PC-9 (cell line): ENCODE data around the gene RBM18. TPM values are rescaled to one million over a fixed set of nuclear protein-coding genes. Genes with fewer than 3 reads are reported as not detected.

Experiments
- BruUV-seq: library from RNA; stranded (reverse); fragments of 400-500 nt; replicated peaks from 2 replicates; lab custom pipeline; 2021; lab: Mats Ljungman, UMichigan
- CTCF ChIA-PET: fragments of 300-600 bp; sonication (Branson Sonifier 250); formaldehyde crosslinking; loops from one replicate; lab custom pipeline; 2022; ENCODE audit warnings: antibody characterized with exemption; lab: Charles Lee
- POLR2A ChIA-PET: fragments of 300-600 bp; sonication (Branson Sonifier 250); formaldehyde crosslinking; loops from one replicate; lab custom pipeline; 2022; ENCODE audit warnings: antibody characterized with exemption; ENCODE audit not compliant: unreplicated experiment; lab: Charles Lee
- DNase-seq, 2 experiments: peaks; one replicate each; pipeline versions ENCODE4 v3.0.0 to v3.0.0-alpha.2; 2015 to 2022; ENCODE audit warnings: mixed read lengths in 1 of 2
- H2AFZ ChIP-seq: fragments of 200-600 bp; sonication (generic); 2 replicates; pipeline ENCODE4 v1.8.1; 2017; ENCODE audit warnings: antibody characterized with exemption
- H3F3A ChIP-seq: fragments of 200-600 bp; sonication (generic); 2 replicates; pipeline ENCODE4 v1.8.1; 2017; ENCODE audit warnings: antibody characterized with exemption, mild to moderate bottlenecking, low read depth; ENCODE audit not compliant: insufficient read depth
- H3K27ac ChIP-seq: fragments of 200-600 bp; sonication (generic); 2 replicates; pipeline ENCODE4 v1.6.1; 2016; ENCODE audit warnings: mixed run types
- H3K27me3 ChIP-seq: fragments of 200-600 bp; sonication (generic); 2 replicates; pipeline ENCODE4 v1.6.1; 2016; ENCODE audit warnings: low read depth, mixed run types; ENCODE audit not compliant: insufficient read depth
- H3K36me3 ChIP-seq: fragments of 200-600 bp; sonication (generic); 2 replicates; pipeline ENCODE4 v1.6.1; 2016; ENCODE audit warnings: low read depth, mixed run types
- H3K4me1 ChIP-seq: fragments of 200-600 bp; sonication (generic); replicated peaks from 2 replicates; pipeline ENCODE4 v1.6.1; 2016; ENCODE audit warnings: mixed run types; ENCODE audit not compliant: insufficient read depth
- H3K4me2 ChIP-seq: fragments of 200-600 bp; sonication (generic); 2 replicates; pipeline ENCODE4 v1.6.1; 2017; ENCODE audit warnings: mixed run types
- H3K4me3 ChIP-seq: fragments of 200-600 bp; sonication (generic); 2 replicates; pipeline ENCODE4 v1.6.1; 2016; ENCODE audit warnings: mixed run types
- H3K79me2 ChIP-seq: fragments of 200-600 bp; sonication (generic); 2 replicates; pipeline ENCODE4 v1.6.1; 2017; ENCODE audit warnings: low read depth, mixed run types
- H3K9me2 ChIP-seq: fragments of 200-600 bp; sonication (generic); 2 replicates; pipeline ENCODE4 v1.8.1; 2017; ENCODE audit warnings: mild to moderate bottlenecking; ENCODE audit not compliant: insufficient read depth
- H3K9me3 ChIP-seq: fragments of 200-600 bp; sonication (generic); 2 replicates; pipeline ENCODE4 v1.8.1; 2016; ENCODE audit warnings: low read depth; ENCODE audit not compliant: insufficient read depth
- H4K20me1 ChIP-seq: fragments of 200-600 bp; sonication (generic); 2 replicates; pipeline ENCODE4 v1.8.1; 2017; ENCODE audit not compliant: insufficient read depth
- EZH2 ChIP-seq: fragments of 200-600 bp; sonication (generic); IDR thresholded peaks from 2 replicates; pipeline ENCODE4 v1.8.0; 2017; ENCODE audit warnings: antibody characterized with exemption, low read depth
- intact Hi-C: fragments of 100-400 bp; cut with micrococcal nuclease; formaldehyde crosslinking; loops from one replicate; pipeline ENCODE4 v1.10.0; 2022; ENCODE audit not compliant: unreplicated experiment
- total RNA-seq: library from RNA; stranded (reverse); gene quantifications from 2 replicates; pipeline ENCODE4 v1.2.3, GENCODE V29; 2021
- TF ChIP-seq, protein P1 (sequence below): fragments of 200-600 bp; sonication (generic); conservative IDR thresholded peaks from 2 replicates; pipeline ENCODE4 v1.6.1; 2017; ENCODE audit warnings: mixed run types, antibody characterized with exemption, mild to moderate bottlenecking, moderate library complexity

Gene RBM18
- total RNA-seq, 1 experiment from 2014 or later: 15.1 TPM

DNA sequence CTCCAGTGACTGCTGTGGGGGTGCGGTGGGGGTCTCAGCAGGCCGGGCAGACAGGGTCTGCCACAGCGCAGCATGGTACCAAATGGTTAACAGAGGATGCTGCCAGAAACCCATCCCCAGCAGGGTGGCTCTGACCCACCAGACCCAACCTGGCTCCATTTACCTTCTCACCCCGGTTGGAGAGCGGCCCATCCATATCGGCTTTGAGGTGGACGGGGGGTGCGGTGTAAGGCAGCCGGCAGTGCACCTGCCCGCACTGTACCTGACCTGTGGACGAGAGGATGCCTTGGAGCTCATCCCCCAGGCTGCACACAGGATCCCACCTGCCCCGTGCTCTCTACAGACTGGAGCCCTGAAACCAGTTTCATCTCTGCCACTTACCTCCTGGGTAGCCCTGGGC, 55.2 kb downstream of the RBM18 start:
- POLR2A ChIA-PET: no interaction called here
- no peak for DNase-seq
- TF ChIP-seq, protein P1, sequence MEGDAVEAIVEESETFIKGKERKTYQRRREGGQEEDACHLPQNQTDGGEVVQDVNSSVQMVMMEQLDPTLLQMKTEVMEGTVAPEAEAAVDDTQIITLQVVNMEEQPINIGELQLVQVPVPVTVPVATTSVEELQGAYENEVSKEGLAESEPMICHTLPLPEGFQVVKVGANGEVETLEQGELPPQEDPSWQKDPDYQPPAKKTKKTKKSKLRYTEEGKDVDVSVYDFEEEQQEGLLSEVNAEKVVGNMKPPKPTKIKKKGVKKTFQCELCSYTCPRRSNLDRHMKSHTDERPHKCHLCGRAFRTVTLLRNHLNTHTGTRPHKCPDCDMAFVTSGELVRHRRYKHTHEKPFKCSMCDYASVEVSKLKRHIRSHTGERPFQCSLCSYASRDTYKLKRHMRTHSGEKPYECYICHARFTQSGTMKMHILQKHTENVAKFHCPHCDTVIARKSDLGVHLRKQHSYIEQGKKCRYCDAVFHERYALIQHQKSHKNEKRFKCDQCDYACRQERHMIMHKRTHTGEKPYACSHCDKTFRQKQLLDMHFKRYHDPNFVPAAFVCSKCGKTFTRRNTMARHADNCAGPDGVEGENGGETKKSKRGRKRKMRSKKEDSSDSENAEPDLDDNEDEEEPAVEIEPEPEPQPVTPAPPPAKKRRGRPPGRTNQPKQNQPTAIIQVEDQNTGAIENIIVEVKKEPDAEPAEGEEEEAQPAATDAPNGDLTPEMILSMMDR: no peak
- no peak for TF ChIP-seq EZH2
- H3K36me3 ChIP-seq: no peaks in the 10 kb centered on the region
- peaks cover 44% of the 10 kb centered on the region for H3K27me3 ChIP-seq
- no peaks in the 10 kb centered on the region for H3F3A ChIP-seq
- no peak overlapping the region for H2AFZ ChIP-seq
- intact Hi-C loops: no loop called here
- H3K4me2 ChIP-seq: no peak overlapping the region
- no peaks in the 10 kb centered on the region for H3K79me2 ChIP-seq
- BruUV-seq: no TSS peak
- H3K4me1 ChIP-seq: no peaks in the 10 kb centered on the region
- H4K20me1 ChIP-seq: no peaks in the 10 kb centered on the region
- H3K9me3 ChIP-seq: no peaks in the 10 kb centered on the region
- H3K27ac ChIP-seq: no peak overlapping the region
- H3K9me2 ChIP-seq: no peaks in the 10 kb centered on the region
- H3K4me3 ChIP-seq: no peak overlapping the region
- CTCF ChIA-PET: no interaction called here

DNA sequence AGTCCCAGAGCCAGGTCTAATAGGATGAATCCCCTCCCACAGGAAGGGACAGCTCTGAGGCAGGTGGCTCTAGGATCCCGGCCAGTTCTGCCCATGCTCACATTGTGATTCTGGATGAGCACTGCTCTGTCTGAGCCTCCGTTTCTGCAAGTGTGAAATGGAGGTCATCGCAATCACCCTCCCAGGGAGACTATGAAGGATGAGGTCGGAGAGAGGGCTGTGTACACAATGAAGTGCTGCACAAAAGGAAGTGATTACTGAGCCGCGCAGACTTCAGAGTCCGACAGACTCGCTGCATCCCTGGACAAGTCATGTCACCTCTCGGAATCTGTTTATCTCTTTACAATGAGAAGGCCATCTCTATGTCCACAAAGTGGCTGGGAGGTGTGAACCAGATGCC, 57.5 kb downstream of the RBM18 start:
- Histone ChIP-seq H3K4me1 (no peaks in the 10 kb centered on the region), H3K4me3 (no peak overlapping the region), H3K9me2 (no peaks in the 10 kb centered on the region), H3K27me3 (peaks cover 44% of the 10 kb centered on the region), H4K20me1 (no peaks in the 10 kb centered on the region), H3K27ac (no peak overlapping the region), H3K36me3 (no peaks in the 10 kb centered on the region), H2AFZ (no peak overlapping the region), H3K79me2 (no peaks in the 10 kb centered on the region), H3K4me2 (no peak overlapping the region), H3F3A (no peaks in the 10 kb centered on the region), H3K9me3 (no peaks in the 10 kb centered on the region)
- ChIA-PET POLR2A (no interaction called here), CTCF (interaction anchor here (0.5 kb wide), 1 partner anchor 27 kb away, joined by 7 read pairs; no protein-coding TSS in a partner anchor)
- no TSS peak for BruUV-seq
- DNase-seq: no peak
- intact Hi-C loops: no loop called here
- TF ChIP-seq EZH2: no peak
- TF ChIP-seq, protein P1: no peak

DNA sequence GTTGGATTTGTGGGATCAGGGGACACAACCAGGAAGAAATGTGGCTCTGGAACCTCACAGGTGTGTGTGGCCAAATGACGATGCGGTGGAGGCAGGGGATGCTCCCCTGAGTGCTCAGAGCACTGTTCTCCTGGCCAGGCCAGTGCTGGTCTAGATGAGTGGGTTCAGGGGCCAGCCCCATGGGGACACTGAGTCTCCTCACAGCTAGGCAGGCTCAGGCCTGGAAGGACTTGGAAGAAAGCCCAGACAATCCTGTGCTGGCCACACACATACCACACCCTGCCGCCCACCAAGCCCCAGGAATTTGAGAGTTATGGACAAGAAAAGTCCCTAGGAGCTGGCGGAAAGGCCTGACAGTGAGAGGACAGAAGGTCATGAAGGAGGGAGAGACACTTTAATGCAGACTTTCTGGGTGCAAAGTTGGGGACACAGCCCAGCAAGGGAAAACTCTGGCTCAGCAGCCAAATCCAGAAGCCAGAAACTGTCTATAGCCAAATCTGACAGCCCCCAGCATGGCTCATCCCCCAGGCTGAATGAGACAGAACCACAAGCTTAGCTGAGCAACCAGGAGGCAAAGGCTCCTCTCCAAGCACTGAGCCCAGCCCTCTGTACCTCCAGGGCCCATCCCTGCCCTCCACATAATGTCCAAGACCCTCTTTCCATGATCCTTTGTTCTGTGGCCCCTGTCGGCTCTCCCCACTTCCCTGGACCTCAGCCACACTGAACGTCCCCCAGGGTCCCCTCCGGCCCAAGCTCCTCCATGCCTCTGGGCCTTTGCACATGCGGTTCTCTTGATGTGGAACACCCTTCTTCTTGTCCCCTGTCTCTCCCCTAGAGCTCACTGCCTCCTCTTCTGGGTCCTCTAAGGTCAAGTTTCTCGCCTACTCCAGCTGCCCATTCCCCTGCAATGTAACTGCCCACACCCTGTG, 58.3 kb downstream of the RBM18 start:
- peak in 1 of 2 experiments; percentile 25 for DNase-seq
- no peak overlapping the region for H2AFZ ChIP-seq
- no peaks in the 10 kb centered on the region for H3K9me2 ChIP-seq
- no peaks in the 10 kb centered on the region for H3K4me1 ChIP-seq
- no peak for TF ChIP-seq EZH2
- TF ChIP-seq, protein P1: no peak
- CTCF ChIA-PET: interaction anchor here (0.5 kb wide), 1 partner anchor 26 kb away, joined by 7 read pairs; no protein-coding TSS in a partner anchor
- H3K36me3 ChIP-seq: no peaks in the 10 kb centered on the region
- H3K79me2 ChIP-seq: no peaks in the 10 kb centered on the region
- peaks cover 41% of the 10 kb centered on the region for H3K27me3 ChIP-seq
- no peaks in the 10 kb centered on the region for H3K9me3 ChIP-seq
- H3K27ac ChIP-seq: no peak overlapping the region
- intact Hi-C loops: no loop called here
- no peaks in the 10 kb centered on the region for H3F3A ChIP-seq
- POLR2A ChIA-PET: no interaction called here
- no peak overlapping the region for H3K4me2 ChIP-seq
- no peak overlapping the region for H3K4me3 ChIP-seq
- no TSS peak for BruUV-seq
- H4K20me1 ChIP-seq: no peaks in the 10 kb centered on the region
